ENCODE measurements around the gene PKD1L1. TPM values are rescaled to one million over a fixed set of nuclear protein-coding genes. Genes with fewer than 3 reads are reported as not detected.

Gene PKD1L1
- total and polyA plus RNA-seq, 7 donors: 0.16 to 1.2 (median 0.63) TPM; not detected in 1

DNA sequence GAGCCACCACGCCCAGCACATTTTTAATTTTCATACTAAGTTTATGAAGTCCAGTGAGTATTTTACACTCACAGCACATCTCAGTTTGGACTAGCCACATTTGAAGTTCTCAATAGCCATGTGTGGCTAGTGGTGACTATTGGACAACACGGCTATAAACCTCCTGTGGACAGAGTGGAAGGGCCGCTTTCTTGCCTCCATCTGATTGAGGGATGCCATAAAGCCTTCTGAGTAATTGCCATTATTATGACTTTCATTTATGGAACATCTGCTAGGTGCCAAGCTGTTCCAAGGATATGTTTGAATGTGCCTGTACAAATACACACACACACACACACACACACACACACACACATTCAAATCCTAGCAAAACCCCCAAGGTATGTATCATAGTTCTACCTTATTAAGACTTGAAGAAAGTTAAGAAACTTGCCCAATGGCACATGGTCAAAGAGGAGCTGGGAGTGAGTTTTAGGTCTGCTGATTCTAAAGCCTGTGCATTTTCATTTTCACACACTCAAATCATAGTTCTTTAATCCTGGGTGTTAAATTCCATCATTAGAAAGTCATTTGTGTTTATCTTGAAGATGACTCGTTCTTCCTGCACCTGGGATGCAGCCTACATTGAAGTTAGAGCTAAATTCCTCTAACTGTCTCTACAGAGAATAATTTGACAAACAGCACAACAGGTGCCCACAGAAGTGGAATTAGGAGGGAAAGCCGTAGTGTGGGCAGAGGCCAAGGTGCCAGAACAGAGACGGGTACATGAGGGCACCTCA lies 143.3 kb downstream of the PKD1L1 start:
- no peaks in the 10 kb centered on the region for H3K36me3 ChIP-seq
- H3K9me3 ChIP-seq: no peaks in the 10 kb centered on the region
- DNase-seq: no peak
- H3K4me1 ChIP-seq: peaks cover 0 to 25% (median 14%) of the 10 kb centered on the region in 4 donors
- H3K27me3 ChIP-seq: no peaks in the 10 kb centered on the region
- H3K27ac ChIP-seq: no peak overlapping the region
- TF ChIP-seq EP300 (IDR thresholded peaks at IDR 0.05): no peak
- TF ChIP-seq POLR2AphosphoS5 (IDR thresholded peaks at IDR 0.05): no peak
- TF ChIP-seq, protein P1, sequence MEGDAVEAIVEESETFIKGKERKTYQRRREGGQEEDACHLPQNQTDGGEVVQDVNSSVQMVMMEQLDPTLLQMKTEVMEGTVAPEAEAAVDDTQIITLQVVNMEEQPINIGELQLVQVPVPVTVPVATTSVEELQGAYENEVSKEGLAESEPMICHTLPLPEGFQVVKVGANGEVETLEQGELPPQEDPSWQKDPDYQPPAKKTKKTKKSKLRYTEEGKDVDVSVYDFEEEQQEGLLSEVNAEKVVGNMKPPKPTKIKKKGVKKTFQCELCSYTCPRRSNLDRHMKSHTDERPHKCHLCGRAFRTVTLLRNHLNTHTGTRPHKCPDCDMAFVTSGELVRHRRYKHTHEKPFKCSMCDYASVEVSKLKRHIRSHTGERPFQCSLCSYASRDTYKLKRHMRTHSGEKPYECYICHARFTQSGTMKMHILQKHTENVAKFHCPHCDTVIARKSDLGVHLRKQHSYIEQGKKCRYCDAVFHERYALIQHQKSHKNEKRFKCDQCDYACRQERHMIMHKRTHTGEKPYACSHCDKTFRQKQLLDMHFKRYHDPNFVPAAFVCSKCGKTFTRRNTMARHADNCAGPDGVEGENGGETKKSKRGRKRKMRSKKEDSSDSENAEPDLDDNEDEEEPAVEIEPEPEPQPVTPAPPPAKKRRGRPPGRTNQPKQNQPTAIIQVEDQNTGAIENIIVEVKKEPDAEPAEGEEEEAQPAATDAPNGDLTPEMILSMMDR (IDR thresholded peaks at IDR 0.05): no peak
- TF ChIP-seq POLR2A (IDR thresholded peaks at IDR 0.05): no peak
- 60 to 81% methylated on average over 6 of the region's 6 CpGs for WGBS, 2 donors
- intact Hi-C loops (cut with DNase I): no loop called here
- no peak overlapping the region for H3K4me3 ChIP-seq

DNA sequence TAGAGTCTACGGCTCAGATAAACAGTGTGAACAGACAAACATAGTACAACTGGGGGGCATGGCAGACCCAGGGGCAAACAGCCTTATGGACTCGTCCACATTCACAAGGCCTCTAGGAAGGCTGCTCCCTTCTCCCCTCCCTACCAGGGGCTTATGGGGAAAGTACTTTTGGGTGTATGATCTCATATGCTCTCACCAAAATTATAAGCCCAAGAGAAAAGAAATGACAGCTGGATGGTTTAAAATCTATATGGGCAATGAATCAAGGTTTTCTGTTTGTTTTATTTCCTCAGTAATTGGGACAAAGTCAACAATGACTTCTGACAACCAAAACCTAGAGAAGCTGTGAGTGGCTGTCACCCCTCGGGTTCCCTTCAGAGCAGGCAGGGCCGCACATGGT lies 144.4 kb downstream of the PKD1L1 start:
- no peaks in the 10 kb centered on the region for H3K9me3 ChIP-seq
- intact Hi-C loops (cut with DNase I): no loop called here
- H3K4me1 ChIP-seq: peaks cover 0 to 25% (median 14%) of the 10 kb centered on the region in 4 donors
- H3K27me3 ChIP-seq: no peaks in the 10 kb centered on the region
- H3K27ac ChIP-seq: no peak overlapping the region
- TF ChIP-seq, protein P1 (IDR thresholded peaks at IDR 0.05): no peak
- TF ChIP-seq POLR2A (IDR thresholded peaks at IDR 0.05): no peak
- TF ChIP-seq EP300 (IDR thresholded peaks at IDR 0.05): no peak
- no peak for TF ChIP-seq POLR2AphosphoS5 (IDR thresholded peaks at IDR 0.05)
- no peak for DNase-seq
- WGBS, 2 donors: 70 to 81% methylated on average over 4 of the region's 4 CpGs
- no peaks in the 10 kb centered on the region for H3K36me3 ChIP-seq
- no peak overlapping the region for H3K4me3 ChIP-seq

DNA sequence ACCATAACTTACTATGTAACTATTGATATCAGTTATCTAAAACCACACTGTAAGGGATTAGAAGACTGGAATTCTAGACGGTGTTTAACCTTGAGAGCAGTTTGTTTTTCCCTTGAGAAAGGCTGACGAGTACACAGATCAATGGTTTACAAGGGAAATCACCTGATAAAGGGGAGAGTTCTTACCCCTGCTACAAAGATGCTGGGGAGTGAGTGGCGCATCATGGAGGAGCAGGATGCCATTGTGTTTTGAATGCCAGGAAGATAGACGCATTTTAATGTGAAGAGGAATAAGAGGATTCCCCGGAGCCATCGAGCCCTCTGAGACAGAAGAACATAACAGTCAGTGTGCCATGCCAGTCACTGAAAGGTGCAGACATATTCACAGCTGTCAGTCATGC lies 145.2 kb downstream of the PKD1L1 start:
- H3K27me3 ChIP-seq: no peaks in the 10 kb centered on the region
- H3K36me3 ChIP-seq: no peaks in the 10 kb centered on the region
- no peak overlapping the region for H3K4me3 ChIP-seq
- no peak for TF ChIP-seq POLR2AphosphoS5 (IDR thresholded peaks at IDR 0.05)
- TF ChIP-seq POLR2A (IDR thresholded peaks at IDR 0.05): no peak
- TF ChIP-seq, protein P1 (IDR thresholded peaks at IDR 0.05): no peak
- TF ChIP-seq EP300 (IDR thresholded peaks at IDR 0.05): no peak
- DNase-seq: no peak
- intact Hi-C loops (cut with DNase I): no loop called here
- 78 to 90% methylated on average over 6 of the region's 6 CpGs for WGBS, 2 donors
- H3K4me1 ChIP-seq: peaks cover 0 to 25% (median 14%) of the 10 kb centered on the region in 4 donors
- H3K27ac ChIP-seq: no peak overlapping the region
- no peaks in the 10 kb centered on the region for H3K9me3 ChIP-seq

DNA sequence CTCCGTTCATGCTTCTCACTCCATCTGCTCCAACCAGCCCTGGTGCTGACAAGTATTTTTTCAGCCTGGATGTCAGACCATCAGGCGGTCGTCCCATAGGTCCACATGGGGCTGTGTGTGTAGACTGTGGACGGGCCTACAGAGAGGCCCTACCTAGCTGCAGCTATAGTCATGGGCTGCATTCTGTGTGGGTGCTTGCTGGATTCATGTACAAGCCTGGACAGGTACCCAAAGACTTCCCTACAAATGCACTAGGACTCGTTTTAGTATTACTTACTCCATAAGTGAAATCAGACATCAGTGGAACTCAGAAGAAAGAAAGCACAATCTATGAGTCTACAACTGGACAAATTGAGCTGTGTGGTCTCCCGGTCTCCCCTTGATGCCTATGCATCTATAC lies 146.8 kb downstream of the PKD1L1 start:
- no peaks in the 10 kb centered on the region for H3K27me3 ChIP-seq
- H3K4me3 ChIP-seq: no peak overlapping the region
- WGBS, 2 donors: 86 to 87% methylated on average over 6 of the region's 6 CpGs
- no peaks in the 10 kb centered on the region for H3K36me3 ChIP-seq
- H3K27ac ChIP-seq: no peak overlapping the region
- no peak for DNase-seq
- intact Hi-C loops (cut with DNase I): no loop called here
- no peaks in the 10 kb centered on the region for H3K9me3 ChIP-seq
- TF ChIP-seq POLR2AphosphoS5 (IDR thresholded peaks at IDR 0.05) (no peak), POLR2A (IDR thresholded peaks at IDR 0.05) (no peak), EP300 (IDR thresholded peaks at IDR 0.05) (no peak)
- TF ChIP-seq, protein P1 (IDR thresholded peaks at IDR 0.05): no peak
- peaks cover 0 to 14% (median 4%) of the 10 kb centered on the region in 4 donors for H3K4me1 ChIP-seq

Measured in sigmoid colon (tissue), 7 donors.